Middle frontal gyrus (tissue), 1 donor: ENCODE data around the gene B4GALT1.
"Not testable (repeated sequence)": the region's sequence is repeated elsewhere in the genome, so short reads cannot be mapped to it uniquely, and the experiment has no call there.

Experiments
- DNase-seq: peaks from one replicate; pipeline ENCODE4 v3.0.0-alpha.2; 2015; ENCODE audit warnings: low spot score; ENCODE audit errors: extremely low spot score

The B4GALT1 gene

GRCh38 chr9:33184963-33185362, 17.8 kb upstream of the B4GALT1 start:
- no peak for DNase-seq

DNA sequence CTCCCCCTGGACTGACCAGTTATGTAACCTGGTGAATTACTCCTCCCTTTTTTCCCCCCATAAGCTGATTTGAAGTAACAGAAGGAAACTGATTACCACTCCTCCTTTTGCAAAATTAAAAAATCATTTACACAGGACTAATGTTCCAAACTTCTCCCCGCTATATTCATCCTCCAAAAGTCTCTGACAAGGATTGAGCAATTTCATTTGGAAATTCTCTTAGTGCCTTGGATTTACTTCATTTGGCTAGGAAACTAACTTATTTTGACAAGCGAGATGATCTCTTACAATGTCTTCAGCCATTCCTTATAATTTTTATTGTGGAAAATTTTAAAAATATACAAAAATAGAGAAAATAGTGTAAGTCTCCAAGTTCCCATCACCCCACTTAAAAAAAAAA, 15.4 kb upstream of the B4GALT1 start:
- no peak for DNase-seq

DNA sequence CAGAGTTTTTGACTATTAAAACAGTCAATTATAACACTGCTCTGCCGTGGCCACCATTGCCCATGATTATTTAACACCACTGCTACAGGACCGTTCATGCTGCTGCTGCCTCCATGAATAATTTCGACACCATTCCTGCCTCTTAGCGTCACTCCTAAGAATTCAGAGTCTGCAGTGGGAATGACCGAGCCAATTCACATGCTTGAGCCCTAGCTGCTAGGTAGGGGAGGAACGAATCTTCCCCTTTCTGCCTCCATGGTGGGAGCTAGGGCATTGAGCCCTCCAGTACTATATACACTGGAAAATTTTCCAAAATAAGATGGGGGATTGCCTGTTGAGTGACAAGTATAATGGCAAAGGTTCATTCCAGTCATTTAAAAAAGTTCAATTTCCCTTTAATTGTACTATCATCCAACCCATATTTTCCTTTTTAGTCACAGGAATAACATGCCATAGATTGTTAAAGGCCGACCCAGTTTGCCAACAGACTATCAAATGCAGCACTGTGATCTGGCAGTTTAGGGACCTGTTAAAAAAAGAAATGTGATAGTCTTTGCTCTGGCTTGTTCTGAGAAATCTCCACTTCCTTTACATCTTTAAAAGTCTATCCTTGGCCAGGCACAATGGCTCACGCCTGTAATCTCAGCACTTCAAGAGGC, 13.5 kb upstream of the B4GALT1 start:
- DNase-seq = no peak

DNA sequence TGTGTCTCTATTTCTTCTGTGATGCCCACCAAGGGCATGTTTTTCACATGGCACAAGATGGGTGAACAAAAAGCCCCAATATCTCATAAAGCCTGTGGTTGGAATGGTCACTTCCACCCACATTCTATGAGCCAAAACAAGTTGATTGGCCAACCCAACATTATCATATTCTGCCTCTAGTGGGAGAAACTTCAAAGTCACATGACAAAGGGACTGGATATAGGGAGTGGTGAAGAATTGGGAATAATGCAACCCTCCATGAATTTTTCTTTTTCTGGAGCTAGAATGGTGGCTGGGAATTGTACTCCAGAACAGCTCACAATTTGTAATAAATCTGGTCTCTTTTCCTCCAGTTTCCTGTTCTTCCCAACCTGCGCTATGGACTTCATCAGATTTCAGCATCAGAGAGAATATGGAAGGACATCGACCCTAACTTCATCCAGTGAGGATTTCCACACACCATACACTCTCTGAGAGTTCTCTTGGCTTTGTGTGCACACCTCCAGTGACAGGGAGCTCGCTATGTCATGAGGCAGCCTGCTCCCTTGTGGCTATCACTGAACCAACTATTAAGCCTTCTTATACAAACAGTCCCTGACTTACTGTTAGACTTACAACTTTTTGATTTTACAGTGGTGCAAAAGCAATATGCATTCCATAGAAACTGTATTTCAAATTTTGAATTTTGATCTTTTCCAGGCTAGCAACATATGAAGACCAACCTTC, 12.0 kb upstream of the B4GALT1 start:
- no peak for DNase-seq

GRCh38 chr9:33177639-33178038, 10.5 kb upstream of the B4GALT1 start:
- no peak for DNase-seq

DNA sequence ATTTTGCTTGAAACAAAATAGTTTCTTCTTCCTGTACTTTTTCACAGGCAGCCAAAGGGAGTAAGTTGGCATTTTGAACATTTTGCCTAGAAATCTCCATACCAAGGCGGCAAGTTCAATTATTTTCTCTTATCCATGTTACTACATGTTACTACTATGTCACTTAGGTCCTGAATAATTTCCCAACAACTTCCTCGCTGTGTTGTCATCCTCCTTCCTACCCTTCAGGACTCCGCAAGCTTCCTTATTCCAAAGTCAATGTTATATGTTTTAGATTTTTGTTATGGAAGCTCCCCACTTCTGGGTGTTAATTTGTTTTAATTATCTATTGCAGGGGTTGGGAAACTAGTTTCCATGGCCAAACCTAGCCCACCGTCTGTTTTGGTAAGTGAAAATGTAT, 9.9 kb upstream of the B4GALT1 start:
- DNase-seq = no peak

- DNase-seq = no peak
These were observed 8.7 kb upstream of the B4GALT1 start for GRCh38 chr9:33175649-33176325.

DNA sequence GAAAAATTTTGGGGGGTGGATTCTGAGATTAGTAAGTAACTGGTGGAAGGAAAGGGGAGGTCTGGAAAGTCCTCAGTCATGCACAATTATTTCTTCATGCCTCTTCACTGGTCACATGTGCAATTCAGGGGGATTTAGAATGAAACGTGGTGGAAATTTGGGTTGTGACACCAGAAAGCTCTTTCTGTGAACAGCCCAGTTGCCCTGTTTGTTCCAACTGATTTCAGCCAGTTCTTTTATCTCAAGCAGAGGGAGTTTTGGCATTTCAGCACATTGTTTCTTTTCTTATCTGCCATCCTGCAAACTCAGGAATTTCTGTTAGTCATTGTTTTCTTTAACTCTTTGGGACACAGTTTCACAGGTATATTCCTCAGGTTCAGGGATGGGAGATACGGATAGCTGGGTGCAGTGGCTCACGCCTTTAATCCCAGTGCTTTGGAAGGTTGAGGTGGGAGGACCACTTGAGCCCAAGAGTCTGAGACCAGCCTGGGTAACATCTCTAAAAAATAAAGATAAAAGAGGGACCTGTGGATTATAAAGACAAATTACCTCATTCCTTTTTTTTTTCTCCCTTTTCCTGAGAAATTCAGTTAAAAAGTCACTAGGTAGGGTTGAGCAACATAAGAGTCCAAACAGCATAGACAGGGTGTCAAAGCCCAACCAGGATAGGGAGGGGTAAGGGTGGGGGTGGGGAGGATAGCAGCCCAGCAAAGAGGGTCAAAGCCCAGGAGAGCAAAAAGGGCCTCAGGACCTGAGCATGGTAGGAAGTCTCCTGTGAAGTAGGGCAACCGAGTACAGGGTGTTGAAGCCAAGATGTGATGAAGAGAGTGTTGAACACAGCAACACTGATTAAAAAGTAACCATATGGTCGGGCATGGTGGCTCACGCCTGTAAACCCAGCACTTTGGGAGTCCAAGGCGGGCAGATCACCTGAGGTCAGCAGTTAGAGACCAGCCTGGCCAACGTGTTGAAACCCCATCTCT, 5.4 kb upstream of the B4GALT1 start:
- no peak for DNase-seq

GRCh38 chr9:33170464-33171415, 3.6 kb upstream of the B4GALT1 start:
- DNase-seq = no peak

DNA sequence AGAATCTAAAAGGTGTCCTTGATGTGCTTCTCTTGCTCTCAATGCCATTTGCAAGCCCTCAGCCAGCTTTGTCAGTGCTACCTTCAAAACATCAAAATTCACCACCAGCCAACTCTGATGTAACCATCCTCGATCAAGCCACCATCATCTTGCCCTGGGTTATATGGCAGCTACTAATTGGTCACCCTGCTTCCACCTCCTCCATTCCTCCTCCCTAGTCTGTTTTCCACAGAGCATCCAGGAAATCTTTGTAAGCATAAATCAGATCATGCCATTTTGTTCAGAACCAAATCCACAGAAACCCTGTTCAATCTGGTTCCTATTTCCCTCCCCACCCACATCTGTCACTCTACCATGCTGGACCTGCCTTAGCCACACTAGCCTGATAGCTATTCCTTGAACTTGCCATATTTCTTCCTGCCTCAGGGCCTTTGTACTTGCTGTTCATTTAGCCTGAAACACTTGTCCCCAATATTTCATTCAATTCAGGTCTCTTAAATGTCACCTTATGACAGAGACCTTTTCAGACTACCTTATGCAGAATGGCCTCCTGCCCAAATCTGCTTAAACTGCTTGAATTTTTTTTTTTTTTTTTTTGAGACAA, 1.9 kb upstream of the B4GALT1 start:
- no peak for DNase-seq

DNA sequence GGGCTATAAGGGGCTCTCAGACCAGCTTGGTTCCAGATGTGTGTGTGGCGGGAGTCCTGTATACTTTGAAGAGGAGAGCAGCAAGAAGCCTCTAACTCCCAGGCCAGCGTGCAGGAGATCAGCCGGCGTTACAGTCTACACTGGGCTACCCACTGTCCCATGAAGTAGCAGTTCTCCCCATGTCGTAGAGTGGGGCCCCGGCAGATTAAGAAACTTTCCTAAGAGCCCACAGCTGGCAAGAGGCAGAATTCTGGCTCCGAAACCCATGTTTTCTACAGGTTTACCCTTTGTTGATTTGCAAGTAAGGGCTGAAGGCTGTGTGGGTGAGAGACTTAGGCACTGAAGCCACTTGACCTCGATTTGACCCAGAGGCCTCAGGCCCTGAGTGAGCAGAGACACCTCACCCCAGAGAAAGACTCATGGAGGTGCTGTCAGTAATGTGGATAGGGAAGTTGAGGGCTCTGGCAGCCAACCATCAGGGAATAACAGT, 881 bp upstream of the B4GALT1 start:
- no peak for DNase-seq

DNA sequence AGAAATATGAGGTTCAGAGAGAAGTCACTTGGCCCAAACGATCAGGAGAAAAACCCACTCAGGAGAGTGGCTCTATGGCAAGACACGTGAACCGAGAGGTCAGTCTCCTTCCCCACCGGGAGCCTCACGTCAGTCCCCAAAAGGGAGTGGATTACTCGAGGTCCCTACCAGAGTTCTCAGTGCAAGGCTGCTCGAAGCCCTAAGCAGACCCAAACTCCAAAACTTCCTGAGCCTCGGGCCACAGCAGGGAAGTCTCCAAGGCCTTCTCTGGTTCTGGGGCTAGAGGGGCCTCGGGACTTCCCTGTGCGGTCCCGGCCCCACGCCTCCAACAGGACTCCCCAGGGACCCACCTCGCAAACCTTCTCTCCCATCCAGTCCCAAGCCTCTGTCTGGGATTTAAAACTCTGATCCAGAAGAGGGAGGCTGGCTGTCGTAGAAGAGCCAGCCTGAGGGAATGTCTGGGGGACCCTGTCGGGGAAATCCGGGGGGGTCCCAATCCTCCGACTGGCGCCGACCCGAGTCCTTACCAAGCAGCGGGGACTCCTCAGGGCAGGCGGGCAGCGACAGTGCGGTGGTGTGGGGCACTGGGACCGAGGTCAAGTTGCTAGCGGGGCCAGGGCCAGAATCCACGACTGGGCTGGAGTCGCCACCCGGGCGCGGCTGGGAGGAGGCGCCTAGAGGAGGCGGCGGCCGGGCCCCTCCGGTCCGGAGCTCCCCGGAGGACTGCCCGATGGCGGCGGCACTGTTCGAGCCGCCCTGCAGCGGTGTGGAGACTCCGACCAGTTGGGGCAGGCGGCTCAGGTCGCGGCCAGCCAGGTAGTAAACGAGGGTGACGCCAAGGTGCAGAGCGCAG, 679 bp downstream of the B4GALT1 start:
- no peak for DNase-seq

- no peak for DNase-seq
These were observed 1.6 kb downstream of the B4GALT1 start for GRCh38 chr9:33165263-33166151.

- not testable (repeated sequence) for DNase-seq
These were observed 2.2 kb downstream of the B4GALT1 start for GRCh38 chr9:33164921-33165262.

- no peak for DNase-seq
These were observed 2.9 kb downstream of the B4GALT1 start for GRCh38 chr9:33164138-33164809.

DNA sequence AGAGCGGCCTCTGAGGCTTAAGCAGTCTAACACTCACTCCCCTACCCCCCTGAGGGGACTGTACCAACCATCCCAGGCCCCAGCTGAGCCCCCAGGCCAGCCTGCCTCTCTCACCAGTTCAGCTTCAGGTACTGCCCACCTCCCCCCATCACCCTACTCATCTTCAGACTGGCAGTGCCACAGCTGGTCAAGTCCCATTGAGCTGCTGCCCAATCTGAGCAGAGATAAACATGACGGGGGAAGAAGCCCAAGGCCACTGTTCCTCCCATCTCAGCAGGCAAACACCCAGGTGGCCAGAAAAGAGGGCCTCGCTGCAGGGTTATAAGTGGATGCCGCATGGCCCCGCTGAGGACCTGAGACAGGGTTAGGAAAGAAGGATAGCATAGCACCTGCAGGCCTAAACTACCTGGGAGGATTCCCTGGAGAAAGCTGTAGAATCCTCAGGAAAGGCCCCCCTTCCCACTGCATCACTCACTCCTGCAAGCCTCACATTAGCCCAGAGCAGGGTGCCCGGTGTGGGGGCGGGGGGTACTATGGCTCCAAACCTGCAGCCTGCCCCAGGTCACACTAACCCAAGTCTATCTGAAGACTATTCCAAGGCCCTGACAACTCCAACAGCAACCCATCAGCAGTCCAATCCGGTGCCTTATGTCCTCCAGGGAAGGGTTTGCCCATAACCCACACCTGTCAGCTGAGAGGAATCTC, 3.6 kb downstream of the B4GALT1 start:
- DNase-seq = no peak
